Glomerular visceral epithelial cell (primary cell): ENCODE measurements around the gene CERCAM.
"Not testable (repeated sequence)": the region's sequence is repeated elsewhere in the genome, so short reads cannot be mapped to it uniquely, and the experiment has no call there.

ENCODE experiments used
- DNase-seq: peaks from one replicate; pipeline ENCODE4 v3.0.0-alpha.2; 2016; ENCODE audit errors: extremely low spot score

Gene CERCAM

GRCh38 chr9:128393145-128393775, 27.4 kb upstream of the CERCAM start:
- DNase-seq: no peak

GRCh38 chr9:128393970-128394369, 26.7 kb upstream of the CERCAM start:
- no peak for DNase-seq

GRCh38 chr9:128394379-128395168, 26.1 kb upstream of the CERCAM start:
- DNase-seq: no peak

GRCh38 chr9:128396970-128397613, 23.6 kb upstream of the CERCAM start:
- no peak for DNase-seq

GRCh38 chr9:128397831-128398230, 22.8 kb upstream of the CERCAM start:
- DNase-seq: no peak

- DNase-seq: no peak
Measured at GRCh38 chr9:128399861-128400260, 20.8 kb upstream of the CERCAM start.

GRCh38 chr9:128404560-128404959, 16.1 kb upstream of the CERCAM start:
- DNase-seq: no peak

GRCh38 chr9:128405077-128405779, 15.4 kb upstream of the CERCAM start:
- no peak for DNase-seq

GRCh38 chr9:128405780-128406171, 14.9 kb upstream of the CERCAM start:
- DNase-seq: no peak

- DNase-seq: no peak
Measured at GRCh38 chr9:128406848-128407391, 13.7 kb upstream of the CERCAM start.

- DNase-seq: no peak
Measured at GRCh38 chr9:128408963-128409431, 11.7 kb upstream of the CERCAM start.

GRCh38 chr9:128409450-128409849, 11.2 kb upstream of the CERCAM start:
- no peak for DNase-seq

GRCh38 chr9:128409978-128410377, 10.7 kb upstream of the CERCAM start:
- DNase-seq: no peak

GRCh38 chr9:128411364-128412119, 9.1 kb upstream of the CERCAM start:
- no peak for DNase-seq

- peak; percentile 35 for DNase-seq
Measured at GRCh38 chr9:128412120-128412790, 8.4 kb upstream of the CERCAM start.

GRCh38 chr9:128413728-128414127, 6.9 kb upstream of the CERCAM start:
- DNase-seq: not testable (repeated sequence)

GRCh38 chr9:128414461-128414860, 6.2 kb upstream of the CERCAM start:
- no peak for DNase-seq

- no peak for DNase-seq
Measured at GRCh38 chr9:128415281-128415680, 5.4 kb upstream of the CERCAM start.

GRCh38 chr9:128416014-128416413, 4.6 kb upstream of the CERCAM start:
- no peak for DNase-seq

GRCh38 chr9:128416432-128417019, 4.1 kb upstream of the CERCAM start:
- no peak for DNase-seq
